HG03575 (cell line): ENCODE data around the gene IFT27.

Experiments
- ATAC-seq: cut with Tn5 transposase; IDR thresholded peaks from one replicate; pipeline ENCODE4 v1.9.1; 2021; ENCODE audit not compliant: unreplicated experiment, insufficient number of reproducible peaks, low FRiP score; ENCODE audit errors: extremely low read depth

The IFT27 gene

DNA sequence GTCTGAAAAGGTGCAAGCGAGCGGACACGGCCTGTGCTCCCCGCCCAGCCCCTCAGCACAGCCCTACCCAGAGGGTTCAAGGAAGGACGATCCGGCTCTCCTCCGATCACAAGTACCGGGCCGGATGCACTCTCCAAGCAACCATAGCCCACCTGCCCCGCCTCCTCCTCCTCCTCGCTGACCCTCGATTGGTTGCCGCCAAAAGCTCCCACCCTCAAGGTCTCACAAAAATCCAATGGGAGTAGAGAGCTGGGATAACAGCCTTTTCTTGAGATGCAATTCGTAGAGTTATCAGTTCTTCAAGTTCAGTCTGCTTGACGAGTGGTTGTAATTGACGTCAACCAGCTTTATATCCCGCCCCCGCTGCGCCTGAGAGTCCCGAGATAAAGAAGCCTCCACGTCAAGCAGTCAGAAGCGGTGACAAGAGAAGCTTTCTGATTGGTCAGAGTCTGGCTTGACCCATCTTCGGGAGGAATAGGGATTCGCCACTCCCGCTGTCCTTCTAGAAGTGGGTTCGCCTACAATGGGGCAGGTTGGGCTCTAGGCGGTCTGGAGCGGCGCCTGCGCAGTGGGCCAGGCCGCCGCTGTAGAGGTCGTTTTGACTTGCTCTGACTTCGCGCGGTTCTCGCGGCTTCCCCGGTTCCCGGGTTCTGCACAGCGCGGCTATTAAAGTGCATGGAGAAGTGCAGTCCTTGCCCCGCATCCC lies at the start of gene IFT27:
Gene IFT27, minus strand, starts transcription at position 156 of the 706 bp plus-strand sequence. CDS start 412 bp downstream, outside the sequence.
- peak; percentile 77 for ATAC-seq

DNA sequence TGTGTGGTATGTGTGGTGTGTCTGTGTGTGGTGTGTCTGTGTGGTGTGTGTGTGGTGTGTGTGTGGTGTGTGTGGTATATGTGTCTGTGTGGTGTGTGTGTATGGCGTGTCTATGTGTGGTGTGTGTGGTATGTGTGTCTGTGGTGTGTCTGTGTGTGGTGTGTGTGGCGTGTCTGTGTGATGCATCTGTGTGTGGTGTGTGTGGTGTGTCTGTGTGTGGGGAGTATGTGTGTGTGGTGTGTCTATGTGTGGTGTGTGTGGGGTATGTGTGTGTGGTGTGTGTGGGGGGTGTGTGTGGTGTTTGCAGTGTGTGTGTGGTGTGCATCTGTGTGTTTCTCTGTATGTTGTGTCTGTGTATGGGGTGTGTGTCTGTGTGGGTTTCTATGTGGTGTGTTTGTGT lies 48.7 kb upstream of the IFT27 start:
- ATAC-seq = no peak

- no peak for ATAC-seq
Measured at GRCh38 chr22:36823186-36823839, 47.4 kb upstream of the IFT27 start.

DNA sequence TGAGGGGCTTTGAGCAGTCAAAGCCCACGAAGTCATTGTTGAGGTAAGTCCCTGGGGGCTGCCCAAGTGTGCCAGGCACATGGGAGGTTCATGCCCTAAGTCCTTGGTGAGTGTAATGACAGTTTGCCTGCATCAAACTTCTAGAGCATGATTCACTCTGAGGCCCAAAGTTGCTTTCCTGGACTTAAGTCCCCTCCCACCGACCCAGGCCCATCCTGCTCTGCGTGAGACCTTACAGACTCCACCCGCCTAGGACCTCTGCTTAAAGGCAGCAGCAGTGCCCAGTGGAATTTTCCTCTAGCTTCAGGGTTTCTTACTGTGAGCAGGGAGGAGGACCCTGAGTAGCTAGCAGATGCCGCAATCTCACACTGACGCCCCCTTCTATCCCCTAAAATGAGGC lies 46.7 kb upstream of the IFT27 start:
- no peak for ATAC-seq

GRCh38 chr22:36819112-36819511 lies 43.2 kb upstream of the IFT27 start:
- no peak for ATAC-seq

- ATAC-seq = no peak
Measured at GRCh38 chr22:36818010-36818642, 42.2 kb upstream of the IFT27 start.

- ATAC-seq = no peak
Measured at GRCh38 chr22:36817525-36817848, 41.6 kb upstream of the IFT27 start.

- no peak for ATAC-seq
Measured at GRCh38 chr22:36816636-36817524, 41.0 kb upstream of the IFT27 start, which contains the start of gene PVALB. Gene PVALB (minus strand): TSS chr22:36817035. CDS start chr22:36817005, 30 bp downstream.

- no peak for ATAC-seq
Measured at GRCh38 chr22:36816339-36816635, 40.4 kb upstream of the IFT27 start.

DNA sequence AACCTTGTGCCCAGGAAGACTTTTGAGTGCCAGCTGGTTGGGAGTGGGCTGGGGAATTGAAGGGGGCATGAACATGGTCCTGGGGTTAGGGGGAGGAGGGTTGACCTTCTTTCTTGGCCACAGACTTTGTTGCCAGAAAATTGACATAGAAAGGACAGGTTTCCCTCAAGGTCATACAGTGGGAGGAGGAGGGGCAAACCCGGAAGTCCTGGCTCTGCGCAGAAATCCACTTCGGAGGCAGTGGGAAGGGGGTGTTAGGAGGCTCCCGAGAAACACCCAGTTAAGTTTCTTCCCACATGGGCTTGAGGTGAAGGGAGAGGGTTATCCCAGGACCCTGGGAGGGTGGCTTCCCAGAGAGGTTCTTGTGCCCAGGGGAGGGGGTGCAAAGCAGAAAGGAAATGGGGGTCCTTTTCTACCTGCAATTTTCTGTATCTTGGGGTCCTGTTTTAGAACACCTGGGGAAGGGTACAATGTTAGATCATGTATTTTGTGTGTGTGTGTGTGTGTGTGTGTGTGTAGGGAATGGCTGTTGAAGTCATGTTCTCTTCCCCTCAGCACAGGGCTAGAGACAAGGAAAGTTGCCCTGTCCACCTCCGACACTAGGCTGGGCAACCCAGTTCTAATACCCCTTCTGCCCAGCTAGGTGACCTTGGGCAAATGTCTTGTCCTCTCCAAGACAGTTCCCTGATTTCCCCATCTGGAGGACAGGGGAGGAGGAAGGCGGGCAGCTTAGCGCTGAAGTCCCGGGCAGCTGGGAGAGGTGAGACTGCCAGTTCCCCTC lies 39.8 kb upstream of the IFT27 start:
- ATAC-seq = no peak

DNA sequence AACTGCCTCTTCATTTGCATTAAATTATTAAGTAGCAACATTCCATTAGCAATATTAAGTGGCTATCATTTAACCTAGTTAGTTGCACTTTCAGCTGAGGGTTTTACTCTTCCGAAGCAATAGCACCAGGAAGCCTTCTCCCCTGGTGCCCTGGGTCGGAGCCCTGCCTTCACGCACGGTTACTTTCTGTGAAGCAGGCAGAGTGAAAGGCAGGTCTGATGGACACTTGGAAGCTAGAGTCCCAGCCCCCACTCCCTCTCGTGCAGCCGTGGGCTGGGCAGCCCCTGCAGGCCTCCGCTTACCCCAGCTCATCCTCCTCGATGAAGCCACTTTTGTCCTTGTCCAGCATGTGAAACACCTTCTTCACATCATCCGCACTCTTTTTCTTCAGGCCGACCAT lies 38.9 kb upstream of the IFT27 start:
- ATAC-seq = no peak

- ATAC-seq = no peak
Measured at GRCh38 chr22:36811094-36811800, 35.3 kb upstream of the IFT27 start.

GRCh38 chr22:36809351-36809750 lies 33.4 kb upstream of the IFT27 start:
- ATAC-seq = no peak

GRCh38 chr22:36808721-36809344 lies 32.9 kb upstream of the IFT27 start:
- ATAC-seq = no peak

DNA sequence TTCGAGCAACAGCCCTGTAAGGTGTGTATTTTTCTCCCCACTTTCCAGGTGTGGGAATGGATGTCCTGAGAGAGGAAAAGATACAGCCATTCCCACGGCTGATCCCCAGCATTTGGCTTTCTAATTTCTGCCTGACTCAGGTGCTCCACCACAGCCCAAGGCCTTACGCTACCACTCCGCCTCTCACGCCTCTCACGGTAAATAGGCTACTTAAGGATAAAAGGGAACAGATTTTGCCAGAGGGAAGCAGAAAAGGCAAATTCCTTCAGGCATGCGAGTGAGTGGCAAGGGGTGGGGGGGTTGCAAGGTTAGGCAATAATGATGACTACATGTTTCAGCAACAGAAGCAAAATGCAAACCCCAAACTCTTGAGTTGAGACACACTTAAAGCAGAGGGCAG lies 31.7 kb upstream of the IFT27 start:
- ATAC-seq = no peak

DNA sequence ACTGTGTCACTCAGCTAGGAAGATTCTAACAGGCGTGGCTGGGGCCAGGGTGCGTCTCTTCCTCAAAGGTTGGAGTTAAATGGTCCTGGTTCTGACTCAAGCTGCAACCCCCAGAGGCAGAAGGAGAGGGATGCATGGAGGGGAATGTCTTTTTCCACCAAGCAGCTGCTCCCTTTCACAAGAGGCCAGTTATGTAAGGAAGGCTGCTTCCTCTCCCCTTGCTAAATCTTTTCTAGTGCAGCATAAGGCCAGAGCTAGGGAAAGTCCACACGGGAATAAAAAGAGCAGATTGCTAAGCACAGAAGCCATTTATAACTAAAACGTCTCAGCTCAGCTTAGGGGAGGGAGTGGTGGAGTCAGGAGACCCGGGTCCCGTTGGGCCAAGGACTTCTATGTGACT lies 30.9 kb upstream of the IFT27 start:
- ATAC-seq = no peak

DNA sequence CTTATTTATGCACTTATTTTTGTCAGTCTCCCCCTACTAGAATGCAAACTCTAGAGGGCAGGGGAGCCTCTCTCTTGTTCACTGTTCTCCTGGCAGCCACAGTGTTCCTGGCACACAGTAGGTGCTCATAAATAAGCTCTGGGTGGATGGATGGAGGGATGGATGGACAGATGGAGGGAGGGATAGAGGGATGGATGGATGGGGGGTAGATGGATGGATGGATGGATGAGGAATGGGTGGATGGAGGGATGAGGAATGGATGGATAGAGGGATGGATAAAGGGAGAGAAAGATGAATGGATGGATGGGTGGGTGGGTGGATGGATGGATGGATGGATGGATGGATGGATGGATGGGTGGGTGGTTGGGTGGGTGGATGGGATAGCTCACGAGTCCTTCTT lies 27.4 kb upstream of the IFT27 start:
- no peak for ATAC-seq

- no peak for ATAC-seq
Measured at GRCh38 chr22:36798674-36799066, 22.8 kb upstream of the IFT27 start.
